HuH-7 (cell line): ENCODE results near the gene MTFP1.
"Not testable (repeated sequence)": the region's sequence is repeated elsewhere in the genome, so short reads cannot be mapped to it uniquely, and the experiment has no call there.

Source experiments
- DNase-seq: peaks from one replicate; pipeline ENCODE4 v3.0.0; 2011; ENCODE audit warnings: low spot score

MTFP1 gene, protein sequence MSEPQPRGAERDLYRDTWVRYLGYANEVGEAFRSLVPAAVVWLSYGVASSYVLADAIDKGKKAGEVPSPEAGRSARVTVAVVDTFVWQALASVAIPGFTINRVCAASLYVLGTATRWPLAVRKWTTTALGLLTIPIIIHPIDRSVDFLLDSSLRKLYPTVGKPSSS

DNA sequence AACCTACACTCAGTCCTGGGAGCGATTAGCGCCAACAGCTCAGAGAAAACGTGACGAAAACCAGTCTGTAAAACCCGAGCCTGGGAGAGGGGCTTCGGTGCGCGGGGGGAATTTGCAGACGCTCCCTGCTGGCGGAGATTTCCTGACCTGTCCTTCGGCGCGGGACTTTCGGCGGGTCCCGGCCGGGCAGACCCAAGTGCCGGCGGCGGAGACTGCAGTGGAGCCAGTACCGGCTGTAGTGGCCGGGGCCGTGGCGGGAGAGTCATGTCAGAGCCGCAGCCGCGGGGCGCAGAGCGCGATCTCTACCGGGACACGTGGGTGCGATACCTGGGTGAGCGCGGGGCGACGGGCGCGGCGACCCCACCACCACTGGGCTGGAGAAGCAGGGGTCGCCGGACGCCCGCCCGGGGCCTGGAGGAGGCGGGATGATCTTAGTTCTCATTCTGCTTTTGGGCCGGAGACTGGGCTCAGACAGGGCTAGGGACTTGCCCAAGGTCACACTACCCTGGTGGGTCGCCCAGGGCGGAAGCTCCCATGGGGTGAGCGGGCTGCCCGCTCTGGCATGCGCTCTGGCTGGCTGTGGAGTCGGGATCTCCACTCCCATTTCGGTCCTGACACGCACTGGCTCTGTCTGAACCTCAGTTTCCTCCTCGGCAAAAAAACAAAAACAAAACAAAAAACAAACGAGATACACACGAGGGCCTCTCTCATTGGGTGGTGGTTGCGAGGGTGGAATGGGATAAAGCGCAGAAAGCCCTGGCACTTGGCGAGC is at the start of gene MTFP1:
Gene MTFP1 (plus strand): TSS at position 153 of the 772 bp plus-strand sequence. CDS start 112 bp downstream, at position 265.
- DNase-seq: peak; percentile 75

DNA sequence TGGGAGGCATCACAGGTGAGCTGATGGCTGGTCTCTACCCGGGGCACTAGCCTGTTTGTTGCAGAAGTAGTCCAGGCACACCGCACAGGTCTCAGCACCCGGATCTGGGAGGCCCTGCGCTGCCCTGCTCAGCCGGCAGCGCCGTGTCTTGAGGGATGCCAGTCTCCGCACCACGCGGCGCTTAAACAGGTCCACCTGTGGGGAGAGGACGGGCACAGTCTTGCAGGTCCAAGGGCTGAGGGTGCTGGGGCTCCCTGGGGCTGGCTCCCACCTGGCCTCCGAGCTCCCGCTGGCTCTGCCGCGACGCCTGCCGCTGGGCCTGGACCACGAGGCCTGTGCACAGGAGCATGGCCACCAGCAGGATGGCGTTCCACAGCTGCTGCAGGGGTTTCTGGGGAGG is 45.6 kb upstream of the MTFP1 start:
- no peak for DNase-seq

DNA sequence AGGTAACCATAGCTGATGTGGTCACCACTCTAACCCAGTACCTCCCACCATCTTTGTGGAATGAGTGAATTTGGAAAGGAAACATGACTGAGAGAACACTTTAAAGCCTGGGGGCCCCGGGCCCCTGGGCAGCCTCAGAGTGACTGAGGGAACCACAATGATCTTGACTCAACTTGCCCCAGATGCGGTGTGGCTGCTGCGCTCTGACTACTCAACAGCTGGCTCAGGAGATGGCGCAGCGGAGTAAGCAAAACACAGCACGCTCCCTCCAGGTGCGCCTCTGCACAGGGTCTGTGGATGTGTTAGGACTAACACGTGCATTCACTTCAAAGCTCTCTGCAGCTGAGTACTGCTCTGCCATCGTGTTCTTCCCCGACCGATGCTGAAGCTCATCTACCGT is 44.3 kb upstream of the MTFP1 start:
- no peak for DNase-seq

DNA sequence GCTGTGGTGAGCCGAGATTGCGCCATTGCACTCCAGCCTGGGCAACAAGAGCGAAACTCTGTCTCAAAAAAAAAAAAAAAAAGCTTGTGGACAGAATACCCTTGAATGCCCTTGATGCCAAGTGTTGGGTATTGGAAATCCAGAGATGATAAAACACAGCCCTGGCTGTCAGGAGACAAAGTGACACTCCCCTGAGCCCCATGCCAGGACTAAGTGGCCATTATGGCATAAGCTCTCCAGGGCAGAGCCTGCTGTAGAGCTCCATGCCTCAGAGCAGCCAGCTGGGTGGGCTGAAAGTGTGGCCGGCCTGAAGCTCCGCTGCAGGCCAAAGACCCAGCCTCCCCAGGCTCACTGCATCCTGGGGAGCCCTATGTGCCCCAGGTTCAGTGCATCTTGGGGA is 43.2 kb upstream of the MTFP1 start:
- DNase-seq: no peak

DNA sequence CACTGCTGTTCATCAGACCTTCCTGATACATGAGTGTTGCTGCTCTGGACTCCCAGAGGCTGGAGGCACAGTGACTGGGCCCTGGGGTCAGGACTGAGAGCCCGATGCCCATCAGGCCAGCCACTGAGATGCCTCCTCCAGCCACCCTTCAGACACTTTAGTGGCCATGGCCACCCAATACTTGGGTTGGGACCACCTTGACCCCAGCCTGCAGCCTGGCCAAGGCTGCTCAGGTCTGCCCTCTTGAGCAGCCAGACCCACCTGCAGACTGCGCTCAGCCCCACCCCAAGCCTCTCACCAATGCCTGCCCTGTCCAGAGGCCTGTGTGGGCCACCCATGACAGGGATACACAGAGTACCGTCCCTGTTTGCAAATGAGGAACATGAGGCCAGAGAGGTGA is 42.5 kb upstream of the MTFP1 start:
- no peak for DNase-seq

DNA sequence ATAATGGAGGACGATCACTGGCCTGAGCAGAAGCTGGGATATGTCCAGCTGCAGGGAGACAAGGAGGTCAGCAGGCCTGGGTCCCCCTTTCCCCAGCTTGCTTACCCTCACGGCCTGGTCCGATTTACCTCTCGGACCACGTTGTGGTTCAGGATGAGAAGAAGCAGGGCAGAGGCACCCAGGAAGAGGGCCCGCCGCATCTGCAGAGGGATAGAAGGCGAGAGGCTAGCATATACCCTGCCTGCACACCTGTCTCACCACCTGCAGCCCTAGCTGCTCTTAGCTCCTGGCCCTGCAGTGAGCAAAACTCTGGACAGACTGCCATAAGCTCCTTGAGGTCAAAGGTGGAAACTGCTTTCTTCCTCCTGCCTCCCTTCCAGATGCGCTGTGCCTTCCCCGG is 39.6 kb upstream of the MTFP1 start:
- DNase-seq: no peak

DNA sequence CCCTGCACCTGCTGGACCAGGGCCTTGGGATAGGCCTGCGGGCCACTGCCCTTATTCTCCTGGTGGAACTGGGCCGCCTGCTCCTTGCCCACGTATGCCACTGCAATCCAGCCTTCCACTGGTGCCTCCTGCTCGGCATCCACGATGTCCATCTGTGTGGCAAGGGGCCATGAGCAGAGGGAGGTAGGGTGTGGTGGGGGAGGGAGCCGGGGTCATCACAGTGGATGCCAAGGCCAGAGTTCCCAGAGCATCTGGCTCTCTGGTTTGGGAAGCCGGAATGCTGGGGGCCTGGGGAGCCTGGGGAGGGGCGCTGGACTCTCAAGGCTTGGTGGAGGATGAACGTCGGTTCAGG is 39.0 kb upstream of the MTFP1 start:
- no peak for DNase-seq

DNA sequence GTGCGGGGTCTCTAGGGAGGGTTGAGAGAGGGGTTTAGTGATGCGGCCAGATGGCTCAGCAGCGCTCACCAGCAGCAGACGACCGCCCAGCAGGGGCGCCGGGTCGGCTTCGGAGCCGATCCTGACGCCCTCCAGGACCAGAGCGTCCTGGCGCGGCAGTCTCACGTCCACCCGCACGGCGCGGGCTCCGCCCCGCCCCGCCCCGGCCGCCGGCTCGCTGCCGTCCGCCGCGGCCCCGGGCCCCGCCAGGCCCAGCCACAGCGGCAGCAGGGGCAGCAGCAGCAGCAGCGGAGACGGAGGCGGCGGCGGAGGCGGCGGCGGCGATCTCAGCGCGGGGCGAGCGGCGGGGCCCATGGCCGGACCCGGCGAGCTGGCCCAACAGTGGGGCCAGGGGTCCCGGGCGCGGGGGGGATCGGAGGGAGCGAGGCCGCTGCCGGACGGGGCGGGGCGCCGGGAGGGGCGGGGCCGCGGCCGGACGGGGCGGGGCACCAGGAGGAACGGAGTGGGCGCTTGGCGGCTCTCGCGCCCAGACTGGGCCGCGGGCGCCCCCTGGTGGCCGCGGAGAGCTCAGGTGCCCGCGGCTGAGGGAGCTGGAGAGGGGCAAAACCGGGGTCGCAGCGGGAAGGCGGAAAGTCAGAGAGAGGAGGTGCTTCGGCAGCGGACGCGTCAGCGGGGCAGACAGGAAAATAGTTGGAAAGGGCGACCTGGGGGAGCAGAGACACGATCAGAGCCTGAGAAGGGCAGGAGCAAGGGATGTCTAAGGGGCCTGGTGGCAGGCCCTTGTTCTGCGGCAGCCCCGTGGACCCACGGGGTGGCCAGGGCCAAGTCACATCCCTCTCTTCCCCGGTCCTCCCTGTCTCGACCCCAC is 38.4 kb upstream of the MTFP1 start, which contains the start of gene RNF215:
Gene RNF215 (minus strand): TSS at position 452 of the 868 bp plus-strand sequence. CDS start 98 bp downstream, at position 354.
- DNase-seq: peak; percentile 91

DNA sequence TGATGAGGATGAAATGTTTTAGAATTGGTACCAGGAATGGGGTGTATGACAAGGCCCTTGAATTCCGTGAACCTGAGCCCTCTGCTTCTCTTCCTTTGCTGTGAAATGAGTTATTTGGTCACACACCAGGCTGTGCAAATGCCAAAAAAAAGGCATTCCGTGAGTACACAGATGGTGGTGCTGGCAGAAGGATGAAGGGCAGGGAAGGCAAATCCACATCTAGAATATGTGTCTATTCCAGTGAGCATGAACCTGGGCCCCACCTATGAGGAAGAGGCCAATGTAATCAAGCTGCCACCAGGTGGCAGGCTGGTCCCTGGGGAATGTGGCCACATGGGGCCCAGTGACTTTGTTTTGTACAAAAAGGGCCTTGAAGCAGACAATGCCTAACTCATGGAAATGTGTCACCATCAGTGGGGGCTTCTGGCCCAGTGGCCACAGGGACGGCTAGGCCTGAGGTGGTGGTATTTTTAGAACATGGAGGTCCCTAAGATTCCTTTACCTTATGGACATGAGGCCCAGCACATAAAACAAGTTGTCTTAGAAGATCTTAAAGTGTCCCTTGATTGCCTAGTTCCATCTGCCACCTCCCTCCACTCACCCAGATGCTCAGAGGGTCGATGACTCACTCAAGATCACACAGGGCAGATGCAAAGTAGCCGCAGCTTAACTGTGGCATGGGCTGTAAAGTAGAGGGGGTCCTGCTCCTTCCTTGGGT is 34.4 kb upstream of the MTFP1 start:
- peak; percentile 88 for DNase-seq

DNA sequence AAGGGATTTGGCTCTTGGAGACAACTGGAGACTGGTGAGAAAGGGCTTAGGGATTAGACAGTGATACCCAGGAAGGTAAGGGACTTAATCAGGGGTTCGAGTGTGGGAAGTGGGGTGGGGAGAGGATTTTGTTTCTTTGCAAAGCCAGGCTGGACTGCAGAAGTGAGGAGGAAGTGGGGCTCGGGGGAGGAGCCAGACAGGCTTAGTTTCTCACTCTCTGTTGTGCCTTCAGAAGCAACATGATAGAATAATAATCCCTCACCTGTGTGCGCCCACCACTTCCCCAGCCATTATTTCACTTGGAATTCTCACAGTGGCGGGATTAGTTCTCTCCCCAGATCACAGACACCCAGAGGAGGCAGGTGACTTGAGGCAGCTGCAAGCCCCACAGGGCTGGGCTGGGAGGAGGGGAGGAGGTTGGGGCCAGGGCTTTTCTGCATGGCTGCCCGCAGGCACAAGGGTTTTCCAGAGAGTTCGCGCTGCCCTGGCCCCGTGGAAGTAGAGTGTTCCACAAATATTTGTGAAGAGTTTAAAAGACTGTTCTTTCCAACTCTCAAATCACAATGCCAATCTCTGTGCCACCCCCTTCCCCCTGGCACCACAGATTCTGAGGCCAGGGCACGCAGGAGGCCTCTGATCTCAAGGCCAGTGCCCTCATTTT is 32.8 kb upstream of the MTFP1 start:
- DNase-seq: no peak

DNA sequence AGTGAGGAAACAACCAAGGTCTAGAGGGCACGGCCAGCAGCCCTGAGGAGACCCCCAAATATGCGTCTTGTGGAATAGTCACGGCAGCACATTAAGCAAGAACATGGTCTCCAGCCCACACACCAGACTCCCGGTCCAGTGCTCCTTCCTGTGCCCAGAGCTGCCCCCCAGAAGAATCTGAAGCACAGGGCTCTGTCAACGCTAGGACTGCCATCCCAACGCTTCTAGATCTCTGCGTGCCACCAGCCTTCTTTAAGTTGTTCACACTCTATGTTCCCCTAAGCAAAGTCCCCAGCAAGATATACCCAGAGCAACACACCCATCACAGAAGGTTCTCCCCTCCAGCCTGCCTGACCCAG is 32.3 kb upstream of the MTFP1 start:
- DNase-seq: no peak

DNA sequence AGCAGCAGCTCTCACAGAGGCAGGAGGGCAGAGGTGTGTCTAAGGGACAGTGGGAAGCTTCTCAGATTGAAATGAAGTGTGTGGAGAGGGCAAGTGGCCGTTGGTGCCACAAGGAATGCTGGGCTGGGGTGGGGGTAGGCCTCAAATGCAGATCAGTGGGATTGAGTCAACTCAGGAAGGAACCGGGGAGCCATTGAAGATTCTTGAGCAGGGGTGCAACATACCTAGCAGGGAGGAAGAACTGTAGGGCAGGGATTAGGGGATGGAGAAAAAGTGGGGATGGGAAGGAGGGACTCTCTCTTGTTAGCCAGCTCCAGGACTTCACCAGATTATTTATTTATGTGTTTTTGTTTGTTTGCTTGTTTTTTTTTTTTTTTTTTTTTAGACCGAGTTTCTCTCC is 31.7 kb upstream of the MTFP1 start:
- no peak for DNase-seq

DNA sequence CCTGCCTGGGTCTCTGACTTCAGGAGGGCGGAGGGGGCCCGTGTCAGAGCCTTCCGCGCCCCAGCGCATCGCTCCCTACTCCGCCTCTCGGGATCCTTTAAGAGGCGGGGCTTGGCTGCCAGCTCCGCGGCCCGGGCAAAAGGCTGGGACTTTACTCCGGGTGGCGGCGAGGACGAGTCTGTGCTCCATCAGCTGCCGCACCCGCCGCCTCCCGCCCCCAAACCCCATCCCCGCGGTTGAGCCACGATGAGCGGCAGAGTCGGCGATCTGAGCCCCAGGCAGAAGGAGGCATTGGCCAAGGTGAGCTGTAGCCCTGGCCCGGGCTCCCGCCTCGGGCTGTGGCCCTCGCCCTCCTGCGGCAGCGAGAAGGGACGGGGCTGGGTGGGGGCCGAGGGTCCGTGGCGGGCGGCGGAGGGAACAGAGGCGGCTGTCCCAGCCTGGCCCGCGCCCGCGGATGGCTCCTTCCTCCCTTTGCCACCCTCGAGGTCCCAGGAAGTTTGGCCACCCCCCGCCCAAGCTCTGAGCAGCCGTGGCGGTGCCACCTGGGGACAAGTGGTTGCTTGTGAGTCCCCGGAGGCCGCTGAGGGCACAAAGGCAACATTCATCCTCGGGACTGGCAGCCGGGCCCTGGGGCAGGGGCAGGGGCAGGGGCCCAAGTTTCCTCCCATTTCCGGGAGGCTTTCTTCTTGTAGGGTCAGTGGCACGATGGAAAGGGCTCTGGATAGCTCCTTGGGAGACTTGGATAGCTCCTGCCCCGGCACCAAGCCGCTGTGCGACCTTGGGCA is 28.5 kb upstream of the MTFP1 start, which contains the start of gene SEC14L2:
Gene SEC14L2 (plus strand): TSS at position 148 of the 785 bp plus-strand sequence. CDS start 99 bp downstream, at position 247.
- peak; percentile 76 for DNase-seq

DNA sequence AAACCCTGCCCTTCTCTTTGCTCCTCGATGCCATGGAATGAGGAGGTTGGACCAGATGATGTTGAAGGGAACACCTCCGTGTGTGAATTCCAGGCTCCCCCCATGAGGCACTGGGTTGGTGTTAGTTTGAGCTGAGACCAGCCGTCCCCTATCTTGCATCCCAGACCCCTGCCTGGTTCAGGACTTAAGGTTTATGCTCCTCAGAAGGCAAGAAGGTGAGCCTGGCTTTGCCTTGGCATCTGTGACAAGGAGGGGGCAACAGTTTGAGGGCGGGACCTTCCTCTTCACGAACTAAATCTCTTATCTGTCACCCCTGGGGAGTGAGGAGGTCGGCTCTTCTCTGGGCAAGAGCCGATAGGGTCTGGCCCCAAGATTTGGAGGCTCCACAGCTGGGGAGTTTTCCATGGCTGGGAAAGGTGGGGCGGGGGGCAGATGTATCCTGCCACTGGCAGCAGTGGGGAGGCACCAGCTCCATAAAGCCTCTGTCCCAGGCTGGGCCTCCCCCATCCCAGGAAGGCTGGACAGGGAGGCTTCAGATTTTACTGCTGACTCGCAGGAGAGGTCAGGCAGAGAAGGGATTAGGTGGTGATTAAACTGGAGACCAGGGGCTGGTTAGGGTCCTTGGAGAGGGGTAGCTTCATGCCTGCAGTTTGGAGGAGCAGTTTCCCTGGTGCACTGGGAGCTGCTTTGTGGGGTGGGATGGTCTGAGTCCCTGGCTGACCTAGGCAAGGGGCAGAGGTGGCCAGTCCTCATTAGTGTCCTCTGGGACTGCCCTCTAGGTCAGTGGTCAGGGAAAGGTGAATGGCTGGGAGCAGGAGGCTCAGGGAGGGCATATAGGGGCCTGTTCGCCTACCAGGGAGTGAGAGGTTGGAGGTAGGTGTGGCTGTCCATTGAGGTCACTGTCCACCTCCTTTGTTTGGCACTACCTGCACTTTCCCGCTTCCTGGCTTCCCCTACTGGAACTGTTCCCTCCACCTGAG is 27.6 kb upstream of the MTFP1 start:
- DNase-seq: no peak

DNA sequence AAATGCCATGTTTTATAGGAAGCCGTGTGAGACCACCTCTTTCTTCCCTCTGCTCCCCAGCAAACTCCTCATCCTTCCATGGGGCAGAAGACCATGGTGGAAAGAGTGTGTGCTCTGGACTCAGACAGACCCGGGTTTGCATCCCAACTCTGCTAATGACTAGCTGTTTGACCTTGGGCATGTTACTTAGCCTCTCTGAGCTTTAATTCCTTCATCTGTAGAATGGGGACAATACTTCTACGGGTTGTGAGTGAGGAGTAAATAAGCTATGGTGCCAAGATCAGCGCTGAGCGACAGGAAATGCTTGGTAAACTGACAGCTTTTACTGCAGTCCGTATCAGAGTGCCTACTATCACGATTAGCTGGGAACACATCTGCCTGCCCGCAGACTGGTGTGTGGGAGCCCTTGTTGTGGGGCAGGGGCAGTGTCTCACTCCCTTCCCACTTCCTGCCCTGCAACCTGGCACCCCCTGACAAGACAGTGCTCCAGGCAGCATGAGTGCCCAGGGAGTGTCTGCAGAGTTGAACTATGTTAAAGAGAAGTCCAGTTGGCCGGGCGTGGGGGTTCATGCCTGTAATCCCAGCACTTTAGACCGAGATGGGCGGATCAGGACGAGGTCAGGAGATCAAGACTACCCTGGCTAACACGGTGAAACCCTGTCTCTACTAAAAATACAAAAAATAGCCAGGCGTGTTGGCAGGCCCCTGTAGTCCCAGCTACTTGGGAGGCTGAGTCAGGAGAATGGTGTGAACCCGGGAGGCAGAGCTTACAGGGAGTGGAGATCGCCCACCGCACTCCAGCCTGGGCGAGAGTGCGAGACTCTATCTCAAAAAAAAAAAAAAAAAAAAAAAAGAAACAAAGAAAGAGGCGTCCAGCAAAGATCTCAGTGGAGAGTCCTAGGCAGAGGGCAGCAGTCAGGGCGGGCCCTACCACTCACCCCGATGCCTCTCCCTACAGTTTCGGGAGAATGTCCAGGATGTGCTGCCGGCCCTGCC is 26.6 kb upstream of the MTFP1 start:
- no peak for DNase-seq

DNA sequence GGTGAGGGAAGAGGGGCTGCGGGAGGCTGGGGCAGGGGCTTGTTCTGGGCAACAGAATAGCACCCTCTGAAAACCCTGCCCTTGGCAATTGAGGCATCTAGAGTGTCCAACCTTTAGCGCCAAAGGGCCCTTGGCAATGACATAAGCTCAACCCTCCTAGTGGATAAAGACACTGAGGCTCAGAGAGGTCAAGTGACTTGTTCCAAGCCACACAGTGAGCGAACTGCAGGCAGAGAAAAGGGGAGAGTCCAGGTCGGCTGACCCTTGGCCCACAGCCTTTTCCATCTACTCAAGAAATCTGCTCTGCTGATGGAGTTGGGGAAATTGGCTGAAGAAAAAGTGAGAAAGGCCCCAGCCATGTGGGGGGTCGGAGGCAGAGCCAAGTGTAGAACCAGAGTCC is 25.9 kb upstream of the MTFP1 start:
- DNase-seq: no peak

DNA sequence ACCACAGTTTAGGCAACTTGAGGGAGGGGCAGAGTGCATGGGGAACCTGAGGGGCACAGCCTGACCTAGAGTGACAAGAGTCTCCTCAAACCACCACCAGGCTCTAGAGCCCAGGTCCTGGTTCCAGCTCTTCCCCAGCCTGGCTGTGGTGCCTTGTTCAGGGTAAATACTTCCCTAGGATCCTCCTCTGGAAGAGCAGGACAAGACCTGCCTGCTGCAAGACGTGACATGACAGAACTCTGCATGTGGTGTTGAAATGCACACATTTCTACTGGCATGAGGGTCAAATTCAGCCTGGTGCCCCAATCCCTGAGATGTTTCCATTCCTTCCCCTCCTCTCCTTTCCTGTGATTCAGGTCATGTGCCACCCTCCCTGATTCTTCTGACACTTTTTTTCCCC is 25.4 kb upstream of the MTFP1 start:
- DNase-seq: no peak

DNA sequence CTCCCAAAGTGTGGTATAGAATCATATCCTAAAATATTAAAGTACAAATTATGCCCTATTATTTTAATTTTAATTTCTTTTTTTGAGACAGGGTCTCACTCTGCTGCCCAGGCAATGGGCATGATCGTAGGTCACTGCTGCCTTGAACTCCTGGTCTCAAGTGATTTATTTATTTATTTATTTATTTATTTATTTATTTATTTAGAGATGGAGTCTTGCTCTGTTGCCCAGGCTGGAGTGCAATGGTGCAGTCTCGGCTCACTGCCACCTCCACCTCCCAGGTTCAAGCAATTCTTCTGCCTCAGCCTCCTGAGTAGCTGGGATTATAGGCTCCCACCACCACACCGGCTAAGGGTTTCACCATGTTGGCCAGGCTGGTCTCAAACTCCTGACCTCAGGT is 24.5 kb upstream of the MTFP1 start:
- DNase-seq: not testable (repeated sequence)
